Nucleus accumbens (tissue), 56 donors: ENCODE data around the gene CXCR4.
"Not testable (repeated sequence)": the region's sequence is repeated elsewhere in the genome, so short reads cannot be mapped to it uniquely, and the experiment has no call there.

Experiments used
- DNase-seq, 56 donors: peaks; one replicate each; lab custom pipeline; 2025; lab: John Stamatoyannopoulos, UW

The CXCR4 gene

DNA sequence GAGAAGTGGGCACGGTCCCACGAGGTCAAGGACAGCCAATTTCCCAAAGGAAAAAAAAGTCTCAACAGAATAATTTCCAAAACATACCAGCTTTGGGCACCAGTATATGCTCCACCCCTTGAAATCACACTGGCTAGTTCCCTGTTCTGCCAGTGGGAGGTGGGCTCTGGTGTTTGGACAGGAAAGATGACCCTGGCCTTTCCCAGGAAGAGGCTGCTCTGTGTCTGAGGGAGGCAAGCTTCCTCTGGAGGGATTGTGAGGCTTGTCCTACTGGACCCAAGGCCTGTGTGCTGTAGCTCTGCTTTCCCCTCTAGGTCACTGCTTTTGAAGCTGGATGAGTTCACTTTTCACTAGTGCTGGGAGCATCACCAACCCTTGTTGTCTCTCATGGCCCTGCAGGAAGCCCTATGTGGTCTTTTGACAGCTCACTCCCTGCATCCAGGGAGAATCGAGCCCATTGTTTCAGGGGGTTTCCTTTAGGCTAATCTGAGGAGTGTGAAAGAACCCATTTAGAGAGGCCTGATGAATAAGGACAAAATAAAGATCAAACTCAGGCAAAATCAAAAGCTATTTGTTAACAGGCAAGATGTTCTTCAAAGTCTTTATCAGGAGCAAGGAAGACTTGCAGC, 36.3 kb downstream of the CXCR4 start:
- DNase-seq = no peak

DNA sequence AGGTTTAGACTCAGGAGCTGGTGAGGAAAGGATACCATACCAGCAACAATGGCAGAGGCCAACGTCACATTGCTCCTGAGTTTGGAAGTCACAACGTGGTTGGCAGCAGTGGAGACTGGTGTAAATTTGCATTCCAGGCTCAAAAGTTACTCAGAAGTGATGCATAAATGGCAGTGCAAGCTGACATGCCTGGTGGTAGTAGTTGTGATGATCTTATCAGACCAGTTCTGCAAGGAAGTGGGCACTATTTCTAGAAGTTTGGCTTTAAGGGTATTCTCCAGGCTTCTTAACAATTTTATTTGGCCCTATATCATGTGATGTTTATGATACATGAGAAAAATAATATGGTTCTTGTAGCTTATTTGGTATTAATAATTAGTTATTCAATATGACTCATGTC, 37.8 kb downstream of the CXCR4 start:
- DNase-seq = no peak

- DNase-seq = no peak
Measured at GRCh38 chr2:136077107-136077506, 40.8 kb downstream of the CXCR4 start.

DNA sequence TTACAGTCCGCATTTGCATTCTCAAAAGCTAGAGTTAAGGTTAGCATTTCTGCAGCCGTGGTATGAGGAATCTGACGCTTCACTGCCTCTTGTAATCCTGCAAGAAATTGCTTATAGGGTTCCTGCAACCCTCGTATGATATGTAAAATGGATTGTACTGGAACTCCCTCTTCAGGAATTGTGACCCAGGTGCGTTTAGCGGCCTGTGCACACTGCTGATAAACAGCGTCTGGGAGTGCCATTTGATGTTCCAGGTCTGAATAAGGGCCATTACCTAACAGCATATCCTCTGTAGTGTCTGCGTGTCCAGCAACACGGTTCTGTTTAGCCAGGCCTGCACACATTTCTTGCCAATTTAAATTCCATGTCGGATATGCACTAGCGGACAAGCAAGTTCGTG, 42.5 kb downstream of the CXCR4 start:
- DNase-seq = no peak

DNA sequence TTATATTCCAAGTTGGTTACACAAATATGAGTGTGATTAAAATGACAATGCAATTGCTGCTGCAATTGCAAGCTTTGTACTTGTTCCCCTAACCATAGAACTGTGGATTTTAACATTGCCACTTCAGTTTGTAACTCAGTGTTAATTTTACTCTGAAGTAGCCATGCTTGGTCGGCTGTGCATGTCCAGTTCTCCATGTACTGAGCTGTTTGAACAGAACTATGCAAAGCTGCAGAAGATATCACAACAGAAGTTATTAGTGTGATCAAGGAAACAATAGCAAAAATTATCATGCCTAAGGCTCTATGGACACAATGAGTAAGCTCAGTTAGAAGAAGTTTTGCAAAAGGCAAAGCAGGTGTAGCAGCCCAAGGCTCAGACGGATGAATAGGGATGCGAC, 45.3 kb downstream of the CXCR4 start:
- no peak for DNase-seq

DNA sequence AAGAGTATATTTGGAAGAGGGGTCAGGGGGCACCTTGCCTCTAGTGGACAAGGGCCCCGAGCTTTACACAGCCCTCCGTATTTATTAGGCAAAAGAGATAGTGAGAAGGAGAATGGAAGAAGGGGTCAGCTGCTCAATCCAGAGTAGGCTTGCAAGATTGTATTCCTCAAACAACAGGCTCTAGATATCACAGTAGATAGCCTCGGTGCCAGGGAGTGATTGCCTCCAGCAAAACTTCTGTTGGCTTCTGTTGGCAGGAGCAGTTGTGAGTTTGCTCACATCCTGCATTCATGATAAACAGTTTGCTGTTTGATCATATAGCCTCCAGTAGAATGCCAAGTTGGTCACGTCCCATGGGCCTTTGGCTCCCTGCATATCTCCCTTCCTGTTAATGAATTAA, 46.1 kb downstream of the CXCR4 start:
- not testable (repeated sequence) for DNase-seq

DNA sequence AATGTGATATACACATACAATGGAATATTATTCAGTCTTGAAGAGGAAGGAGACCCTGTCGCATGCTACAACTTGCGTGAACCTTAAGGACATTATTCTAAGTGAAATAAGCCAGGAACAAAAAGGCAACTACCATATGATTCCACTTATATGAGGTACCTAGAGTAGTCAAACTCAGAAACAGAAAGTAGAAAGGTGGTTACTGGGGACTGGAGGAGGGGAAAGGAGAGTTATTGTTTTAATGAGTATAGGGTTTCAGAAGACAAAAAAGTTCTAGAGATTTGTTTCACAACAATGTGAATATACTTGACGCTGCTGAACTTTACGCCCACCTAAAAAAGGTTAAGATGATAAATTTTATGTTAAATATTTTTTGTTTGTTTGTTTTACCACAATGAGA, 47.0 kb downstream of the CXCR4 start:
- no peak for DNase-seq

- DNase-seq = no peak
Measured at GRCh38 chr2:136069773-136070172, 48.2 kb downstream of the CXCR4 start.

DNA sequence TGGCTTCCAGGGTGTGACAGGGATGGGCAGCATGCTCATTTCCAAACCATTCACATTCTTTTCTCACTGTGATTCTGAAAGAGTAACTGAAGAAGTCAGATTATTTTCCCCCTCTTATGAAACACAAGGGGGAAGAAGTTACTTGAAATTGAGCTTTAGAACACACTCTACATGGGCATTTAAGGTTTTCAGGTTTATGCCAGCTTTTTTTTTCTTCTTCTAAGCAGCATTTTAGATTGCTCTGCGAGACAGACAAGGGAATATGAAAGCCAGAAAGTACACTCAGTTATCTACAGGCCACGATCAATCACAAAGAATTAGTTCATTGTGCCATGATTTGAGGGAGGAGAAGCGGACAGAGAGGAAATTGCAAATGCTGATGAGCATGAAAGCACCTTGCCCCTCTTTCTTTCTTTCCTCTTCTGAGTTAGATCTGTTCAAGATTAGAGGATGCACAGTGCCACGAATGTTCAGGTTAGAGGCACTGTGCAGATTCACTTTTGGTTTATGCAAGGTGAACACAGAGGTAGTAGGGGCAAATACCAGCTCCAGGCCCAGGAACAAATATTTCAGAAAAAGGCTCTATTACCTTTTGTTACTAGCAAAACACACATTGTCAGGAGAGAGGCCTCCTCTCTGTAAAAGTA, 49.2 kb downstream of the CXCR4 start:
- no peak for DNase-seq

DNA sequence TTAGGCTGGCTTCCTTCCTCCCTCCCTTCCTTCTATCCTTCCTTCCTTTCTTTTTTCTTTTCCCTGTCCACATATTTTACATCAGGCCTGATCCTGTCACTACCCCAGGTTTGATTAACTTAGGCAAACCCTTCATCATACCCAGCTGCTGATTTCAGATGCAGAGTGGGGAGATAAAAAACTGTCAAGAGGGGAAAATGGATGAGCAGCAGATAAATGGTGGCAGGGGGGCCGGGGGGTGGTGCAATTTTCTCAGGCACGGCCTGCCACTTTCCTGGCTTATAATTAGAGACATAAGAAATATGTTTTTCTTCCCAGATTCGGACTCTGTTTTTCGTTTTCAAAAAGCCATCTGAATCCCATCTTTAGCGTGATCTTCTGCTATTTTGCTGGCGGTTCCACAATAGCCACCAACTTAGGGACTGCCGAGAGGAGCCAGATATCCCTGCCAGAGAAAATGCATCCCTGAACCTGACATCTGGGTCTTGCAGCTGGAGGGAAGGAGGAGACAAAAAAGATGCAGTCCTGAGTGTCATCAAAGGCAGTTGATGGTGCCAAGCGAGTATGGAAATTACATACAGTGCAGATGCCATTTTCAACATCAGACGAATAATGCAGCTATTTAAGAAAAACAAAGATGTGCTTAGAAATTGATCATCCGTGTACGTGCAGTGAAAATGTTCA, 49.9 kb downstream of the CXCR4 start:
- DNase-seq = no peak

- no peak for DNase-seq
Measured at GRCh38 chr2:136067459-136067858, 50.5 kb downstream of the CXCR4 start.

- DNase-seq = no peak
Measured at GRCh38 chr2:136065907-136066306, 52.0 kb downstream of the CXCR4 start.

GRCh38 chr2:136065384-136065783, 52.6 kb downstream of the CXCR4 start:
- peak in 2 of 56 donors; percentile 5 to 8 for DNase-seq
